Nephron (organoid): ENCODE results near the gene ITPRIPL2.

Experiments used
- H3K27ac Mint-ChIP-seq, 3 experiments: 2 replicates each; pipeline ENCODE4 v1.8.0; 2020; ENCODE audit warnings: mixed read lengths in 3 of 3, mild to moderate bottlenecking in 2 of 3, moderate library complexity in 1 of 3
- H3K27me3 Mint-ChIP-seq: 2 replicates; pipeline ENCODE4 v1.8.0; 2021; ENCODE audit warnings: low read depth, mild to moderate bottlenecking, moderate library complexity, mixed read lengths
- H3K36me3 Mint-ChIP-seq: 2 replicates; pipeline ENCODE4 v1.8.0; 2020; ENCODE audit warnings: low read depth, mixed read lengths
- H3K4me1 Mint-ChIP-seq: 2 replicates; pipeline ENCODE4 v1.8.0; 2020; ENCODE audit warnings: mixed read lengths
- H3K4me3 Mint-ChIP-seq, 3 experiments: 2 replicates each; pipeline ENCODE4 v1.8.0; 2020; ENCODE audit warnings: mild to moderate bottlenecking in 3 of 3, mixed read lengths in 3 of 3, moderate library complexity in 2 of 3
- H3K9me3 Mint-ChIP-seq: 2 replicates; pipeline ENCODE4 v1.8.0; 2020; ENCODE audit warnings: mixed read lengths
- CTCF ChIP-seq, 3 experiments: fragments of 200-600 bp; sonication (generic); IDR thresholded peaks; one replicate each; pipeline ENCODE4 v1.5.0; 2021; ENCODE audit warnings: antibody characterized with exemption in 3 of 3; ENCODE audit not compliant: unreplicated experiment in 3 of 3

The ITPRIPL2 gene

GRCh38 chr16:19073344-19073743 lies 40.4 kb upstream of the ITPRIPL2 start:
- TF ChIP-seq CTCF (IDR thresholded peaks at IDR 0.05; ENCODE audit: unreplicated experiment in 3 of 3) = no peak
- H3K9me3 Mint-ChIP-seq = no peaks in the 10 kb centered on the region
- H3K4me3 Mint-ChIP-seq = no peak overlapping the region
- no peaks in the 10 kb centered on the region for H3K27me3 Mint-ChIP-seq
- no peak overlapping the region for H3K27ac Mint-ChIP-seq
- peaks cover 41% of the 10 kb centered on the region for H3K36me3 Mint-ChIP-seq
- no peaks in the 10 kb centered on the region for H3K4me1 Mint-ChIP-seq

GRCh38 chr16:19073863-19074262 lies 39.9 kb upstream of the ITPRIPL2 start:
- Mint-ChIP-seq H3K27me3 (no peaks in the 10 kb centered on the region), H3K4me3 (peak overlapping the region in 1 of 3 experiments; percentile 19), H3K36me3 (peaks cover 46% of the 10 kb centered on the region), H3K4me1 (no peaks in the 10 kb centered on the region), H3K27ac (no peak overlapping the region), H3K9me3 (no peaks in the 10 kb centered on the region)
- no peak for TF ChIP-seq CTCF (IDR thresholded peaks at IDR 0.05; ENCODE audit: unreplicated experiment in 3 of 3)

- Mint-ChIP-seq H3K4me1 (no peaks in the 10 kb centered on the region), H3K4me3 (no peak overlapping the region), H3K9me3 (no peaks in the 10 kb centered on the region), H3K36me3 (peaks cover 60% of the 10 kb centered on the region), H3K27me3 (no peaks in the 10 kb centered on the region), H3K27ac (no peak overlapping the region)
- no peak for TF ChIP-seq CTCF (IDR thresholded peaks at IDR 0.05; ENCODE audit: unreplicated experiment in 3 of 3)
Observed at GRCh38 chr16:19075511-19075910, 38.3 kb upstream of the ITPRIPL2 start.

GRCh38 chr16:19077879-19078278 lies 35.9 kb upstream of the ITPRIPL2 start:
- H3K36me3 Mint-ChIP-seq = peaks cover 65% of the 10 kb centered on the region
- H3K4me1 Mint-ChIP-seq = no peaks in the 10 kb centered on the region
- no peak overlapping the region for H3K4me3 Mint-ChIP-seq
- no peak for TF ChIP-seq CTCF (IDR thresholded peaks at IDR 0.05; ENCODE audit: unreplicated experiment in 3 of 3)
- no peak overlapping the region for H3K27ac Mint-ChIP-seq
- no peaks in the 10 kb centered on the region for H3K9me3 Mint-ChIP-seq
- no peaks in the 10 kb centered on the region for H3K27me3 Mint-ChIP-seq

- H3K27me3 Mint-ChIP-seq = peaks cover 4% of the 10 kb centered on the region
- no peaks in the 10 kb centered on the region for H3K9me3 Mint-ChIP-seq
Observed at GRCh38 chr16:19083670-19084069, 30.1 kb upstream of the ITPRIPL2 start.

More at GRCh38 chr16:19083670-19084069, 30.1 kb upstream of the ITPRIPL2 start:
- H3K27ac Mint-ChIP-seq = no peak overlapping the region
- H3K4me3 Mint-ChIP-seq = no peak overlapping the region
- TF ChIP-seq CTCF (IDR thresholded peaks at IDR 0.05; ENCODE audit: unreplicated experiment in 3 of 3) = no peak
- H3K4me1 Mint-ChIP-seq = peaks cover 13% of the 10 kb centered on the region
- peaks cover 33% of the 10 kb centered on the region for H3K36me3 Mint-ChIP-seq
